Measurements from ENCODE around the gene OPN4.

OPN4 gene

GRCh38 chr10:86703176-86703575 lies 48.8 kb downstream of the OPN4 start:
- DNase-seq (ENCODE audit: low read depth, low spot score): no peak
- in situ Hi-C loops (cut with HindIII; ENCODE audit: low sequenced_read_pairs): no loop called here
- H3K4me3 ChIP-seq (ENCODE audit: low read depth, low read length): no peak overlapping the region
- TF ChIP-seq, protein P1, sequence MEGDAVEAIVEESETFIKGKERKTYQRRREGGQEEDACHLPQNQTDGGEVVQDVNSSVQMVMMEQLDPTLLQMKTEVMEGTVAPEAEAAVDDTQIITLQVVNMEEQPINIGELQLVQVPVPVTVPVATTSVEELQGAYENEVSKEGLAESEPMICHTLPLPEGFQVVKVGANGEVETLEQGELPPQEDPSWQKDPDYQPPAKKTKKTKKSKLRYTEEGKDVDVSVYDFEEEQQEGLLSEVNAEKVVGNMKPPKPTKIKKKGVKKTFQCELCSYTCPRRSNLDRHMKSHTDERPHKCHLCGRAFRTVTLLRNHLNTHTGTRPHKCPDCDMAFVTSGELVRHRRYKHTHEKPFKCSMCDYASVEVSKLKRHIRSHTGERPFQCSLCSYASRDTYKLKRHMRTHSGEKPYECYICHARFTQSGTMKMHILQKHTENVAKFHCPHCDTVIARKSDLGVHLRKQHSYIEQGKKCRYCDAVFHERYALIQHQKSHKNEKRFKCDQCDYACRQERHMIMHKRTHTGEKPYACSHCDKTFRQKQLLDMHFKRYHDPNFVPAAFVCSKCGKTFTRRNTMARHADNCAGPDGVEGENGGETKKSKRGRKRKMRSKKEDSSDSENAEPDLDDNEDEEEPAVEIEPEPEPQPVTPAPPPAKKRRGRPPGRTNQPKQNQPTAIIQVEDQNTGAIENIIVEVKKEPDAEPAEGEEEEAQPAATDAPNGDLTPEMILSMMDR (IDR thresholded peaks at IDR 0.05; ENCODE audit: low read depth, low read length): no peak

DNA sequence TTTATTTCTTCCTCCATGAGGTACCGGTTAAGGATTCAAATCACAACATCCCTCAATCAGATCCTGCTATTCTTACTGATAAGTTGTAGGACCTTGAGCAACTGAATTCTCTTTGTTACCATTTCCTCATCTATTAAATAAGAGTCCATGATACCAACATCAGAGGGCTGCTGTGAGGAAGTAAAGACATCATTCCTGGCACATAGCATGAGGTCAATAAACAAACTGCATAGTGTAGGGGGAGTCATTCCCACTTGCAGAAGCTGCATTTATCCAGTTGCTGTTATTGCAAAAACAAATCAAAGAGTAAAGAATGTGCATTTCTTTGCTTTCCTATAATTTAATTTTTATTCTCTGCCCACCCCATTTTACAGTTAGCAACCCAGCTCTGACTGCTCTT lies 50.8 kb downstream of the OPN4 start:
- DNase-seq (ENCODE audit: low read depth, low spot score): no peak
- in situ Hi-C loops (cut with HindIII; ENCODE audit: low sequenced_read_pairs): no loop called here
- TF ChIP-seq, protein P1 (IDR thresholded peaks at IDR 0.05; ENCODE audit: low read depth, low read length): no peak

DNA sequence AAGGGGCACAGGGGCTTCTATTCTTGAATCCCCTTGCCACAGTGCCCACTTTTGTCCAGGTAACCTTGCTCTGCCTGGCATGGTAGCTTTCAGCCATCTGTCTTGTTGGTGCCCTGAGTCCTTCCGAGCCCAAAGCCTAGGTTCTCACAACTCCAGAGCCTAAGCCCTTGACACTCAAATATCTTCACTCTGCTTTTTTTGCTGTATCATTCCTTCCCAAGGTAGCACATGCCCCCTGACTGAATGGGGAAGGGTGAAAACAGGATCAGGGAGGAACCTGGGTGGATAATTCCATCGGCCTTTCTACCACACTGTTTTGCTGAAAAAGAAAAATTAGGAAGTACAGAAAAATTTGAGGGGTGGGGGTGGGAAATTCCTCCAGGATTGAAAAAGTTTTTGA lies 51.6 kb downstream of the OPN4 start:
- TF ChIP-seq, protein P1 (IDR thresholded peaks at IDR 0.05; ENCODE audit: low read depth, low read length): no peak
- no peak for DNase-seq (ENCODE audit: low read depth, low spot score)
- in situ Hi-C loops (cut with HindIII; ENCODE audit: low sequenced_read_pairs): no loop called here

More for the DNA sequence above, 50.8 kb downstream of the OPN4 start:
- H3K4me3 ChIP-seq (ENCODE audit: low read depth, low read length): no peak overlapping the region

GRCh38 chr10:86706401-86706841 lies 52.1 kb downstream of the OPN4 start:
- no peak overlapping the region for H3K4me3 ChIP-seq (ENCODE audit: low read depth, low read length)
- in situ Hi-C loops (cut with HindIII; ENCODE audit: low sequenced_read_pairs): no loop called here
- TF ChIP-seq, protein P1 (IDR thresholded peaks at IDR 0.05; ENCODE audit: low read depth, low read length): no peak
- no peak for DNase-seq (ENCODE audit: low read depth, low spot score)

More for the DNA sequence above, 51.6 kb downstream of the OPN4 start:
- no peak overlapping the region for H3K4me3 ChIP-seq (ENCODE audit: low read depth, low read length)

- in situ Hi-C loops (cut with HindIII; ENCODE audit: low sequenced_read_pairs): no loop called here
- TF ChIP-seq, protein P1 (IDR thresholded peaks at IDR 0.05; ENCODE audit: low read depth, low read length): no peak
- no peak for DNase-seq (ENCODE audit: low read depth, low spot score)
- H3K4me3 ChIP-seq (ENCODE audit: low read depth, low read length): no peak overlapping the region
Observed at GRCh38 chr10:86706977-86707376, 52.6 kb downstream of the OPN4 start.

DNA sequence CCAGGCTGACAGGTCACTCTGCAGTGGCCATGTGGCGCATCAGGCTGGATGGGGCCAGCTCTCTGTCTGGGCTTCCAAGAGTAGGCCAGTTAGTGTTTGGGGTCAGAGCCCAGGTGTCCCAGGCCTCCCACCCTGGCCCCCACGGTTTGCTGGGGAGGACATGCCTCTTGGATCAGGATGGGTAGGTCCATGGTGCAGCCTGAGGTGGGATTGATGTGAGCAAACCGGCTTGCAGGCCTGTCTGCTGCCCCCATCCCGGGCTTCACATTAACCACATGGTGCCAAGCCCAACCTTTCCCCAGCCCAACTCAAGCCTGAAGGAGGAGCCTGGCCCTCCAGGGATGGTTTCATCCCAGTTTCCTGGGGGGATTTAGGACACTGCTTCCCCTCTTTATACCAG lies 53.2 kb downstream of the OPN4 start:
- TF ChIP-seq, protein P1 (IDR thresholded peaks at IDR 0.05; ENCODE audit: low read depth, low read length): no peak
- DNase-seq (ENCODE audit: low read depth, low spot score): no peak
- in situ Hi-C loops (cut with HindIII; ENCODE audit: low sequenced_read_pairs): no loop called here
- H3K4me3 ChIP-seq (ENCODE audit: low read depth, low read length): no peak overlapping the region
